GM11168 (cell line): ENCODE measurements around the gene KIF6.
"Not testable (repeated sequence)": the region's sequence is repeated elsewhere in the genome, so short reads cannot be mapped to it uniquely, and the experiment has no call there.

Experiments used
- in situ Hi-C: fragments of 300-500 bp; cut with MboI; formaldehyde crosslinking; loops from one replicate; pipeline ENCODE4 v1.12.0; 2022; ENCODE audit warnings: low sequenced_read_pairs; ENCODE audit not compliant: unreplicated experiment

Gene KIF6

DNA sequence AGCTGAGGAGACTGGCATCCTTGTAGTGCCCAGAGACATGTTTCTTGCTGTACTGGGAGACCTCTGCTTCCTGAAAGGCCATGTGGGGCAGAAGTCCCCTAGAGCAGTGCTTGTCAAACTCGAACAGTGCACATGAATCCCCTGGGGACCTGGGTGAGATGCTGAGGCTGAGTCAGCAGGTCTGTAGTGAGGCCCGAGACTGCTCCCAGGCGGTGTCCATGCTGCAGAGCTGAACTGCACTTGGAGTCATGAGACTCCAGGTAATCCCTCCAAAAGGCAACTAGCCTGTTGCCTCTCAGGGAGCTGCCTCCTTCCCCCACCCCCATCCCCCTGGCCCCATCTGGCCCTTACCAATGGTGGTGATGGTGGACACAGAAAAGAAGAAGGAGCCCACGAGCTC is 414.7 kb downstream of the KIF6 start:
- in situ Hi-C loops, result no loop called here

DNA sequence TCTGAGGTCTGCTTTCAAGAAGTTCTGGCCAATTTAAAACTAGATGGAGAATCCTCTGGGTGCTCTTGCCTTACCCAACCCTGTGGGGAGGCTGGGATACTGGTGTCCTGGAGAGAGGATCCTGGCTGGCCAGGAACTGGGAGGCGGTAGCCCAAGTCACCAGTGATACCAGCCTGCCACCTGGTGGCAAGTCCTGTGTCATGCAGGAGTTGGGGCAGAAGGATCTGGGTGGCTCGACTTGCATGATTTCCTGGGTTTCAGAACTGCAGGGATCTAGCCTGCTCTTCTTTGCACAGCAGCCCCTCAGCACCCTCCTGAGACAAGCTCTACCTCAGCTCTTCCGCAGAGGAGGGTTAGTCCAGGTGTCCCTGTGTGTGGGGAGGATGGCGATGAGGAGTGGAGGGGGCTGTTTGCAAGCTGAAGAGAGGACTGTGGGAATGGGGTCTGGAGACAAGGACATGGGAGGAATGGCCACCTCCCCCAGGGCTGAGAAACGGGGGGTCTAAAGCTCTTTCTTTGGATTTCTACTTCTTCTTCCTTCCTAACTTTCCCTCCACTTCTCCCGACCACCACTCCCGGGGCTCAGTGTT is 415.2 kb downstream of the KIF6 start:
- in situ Hi-C loops, result loop anchor here (10.0 kb wide), 1 partner anchor 315 kb away; no protein-coding TSS in a partner anchor

DNA sequence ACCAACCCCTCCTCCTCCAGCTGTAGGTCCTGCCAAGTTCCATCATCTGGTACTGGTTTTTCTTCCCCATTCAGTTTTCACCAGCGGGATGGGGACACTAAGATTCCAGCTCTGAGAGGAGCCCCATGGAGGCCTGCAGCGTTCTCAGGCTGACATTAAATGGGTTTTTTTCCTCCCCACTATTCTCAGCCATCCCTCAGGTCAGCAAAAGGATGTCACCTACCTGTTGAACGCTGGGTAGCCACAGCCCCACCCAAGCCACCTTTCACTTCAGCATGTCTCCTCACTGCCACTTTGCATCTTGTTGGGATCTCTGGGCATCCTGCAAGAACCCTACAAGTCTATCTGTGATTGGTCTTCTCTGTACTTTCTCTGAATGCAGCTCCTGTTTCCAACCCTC is 417.7 kb downstream of the KIF6 start:
- in situ Hi-C loops, result loop anchor here (10.0 kb wide), 1 partner anchor 313 kb away; no protein-coding TSS in a partner anchor

GRCh38 chr6:39304951-39305350 is 420.3 kb downstream of the KIF6 start:
- in situ Hi-C loops, result loop anchor here (5.0 to 10.0 kb wide), 2 partner anchors 138 to 310 kb away; no protein-coding TSS in a partner anchor

GRCh38 chr6:39303425-39304153 is 421.6 kb downstream of the KIF6 start:
- in situ Hi-C loops, result loop anchor here (5.0 to 10.0 kb wide), 2 partner anchors 136 to 309 kb away; no protein-coding TSS in a partner anchor

DNA sequence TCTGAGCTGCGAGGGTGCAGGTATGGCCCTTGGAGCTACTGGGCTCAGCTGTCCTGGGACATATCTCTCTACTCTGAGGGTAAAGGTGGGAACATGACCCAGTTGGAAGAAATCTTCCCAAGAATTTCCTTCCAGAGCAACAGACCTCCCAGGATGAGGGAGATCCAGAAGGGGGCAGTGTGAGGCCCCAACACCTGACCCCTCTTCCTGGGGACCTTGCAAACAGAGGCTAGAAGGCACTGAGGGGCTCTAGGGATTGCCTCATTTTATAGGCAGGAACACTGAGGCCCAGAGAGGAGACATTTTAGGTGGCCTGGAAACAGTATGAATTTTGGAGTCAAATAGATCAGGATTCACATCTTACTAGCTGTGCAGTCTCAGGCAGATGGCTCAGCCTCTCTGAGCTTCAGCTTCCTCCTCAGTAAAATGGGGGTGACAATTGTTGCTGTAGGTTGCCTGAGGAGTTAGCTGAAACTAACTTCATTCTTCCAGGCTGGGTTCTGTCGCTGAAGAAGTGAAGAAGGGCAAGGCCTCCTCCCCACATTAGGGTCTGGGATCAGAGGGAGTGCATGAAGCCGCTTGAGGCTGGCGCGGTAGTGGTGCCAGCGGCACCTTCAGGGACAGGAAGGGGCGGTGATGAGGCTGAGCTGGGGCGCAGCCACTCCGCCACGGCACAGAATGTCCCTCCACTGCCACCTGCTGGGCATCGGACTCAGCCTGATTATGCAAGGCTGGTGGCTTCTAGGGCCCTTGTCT is 422.4 kb downstream of the KIF6 start:
- in situ Hi-C loops, result loop anchor here (5.0 to 10.0 kb wide), 2 partner anchors 136 to 308 kb away; no protein-coding TSS in a partner anchor

GRCh38 chr6:39302011-39302410 is 423.2 kb downstream of the KIF6 start:
- in situ Hi-C loops, result loop anchor here (5.0 to 10.0 kb wide), 2 partner anchors 135 to 307 kb away; no protein-coding TSS in a partner anchor

GRCh38 chr6:39301606-39302005 is 423.6 kb downstream of the KIF6 start:
- in situ Hi-C loops, result loop anchor here (5.0 to 10.0 kb wide), 2 partner anchors 134 to 307 kb away; no protein-coding TSS in a partner anchor

DNA sequence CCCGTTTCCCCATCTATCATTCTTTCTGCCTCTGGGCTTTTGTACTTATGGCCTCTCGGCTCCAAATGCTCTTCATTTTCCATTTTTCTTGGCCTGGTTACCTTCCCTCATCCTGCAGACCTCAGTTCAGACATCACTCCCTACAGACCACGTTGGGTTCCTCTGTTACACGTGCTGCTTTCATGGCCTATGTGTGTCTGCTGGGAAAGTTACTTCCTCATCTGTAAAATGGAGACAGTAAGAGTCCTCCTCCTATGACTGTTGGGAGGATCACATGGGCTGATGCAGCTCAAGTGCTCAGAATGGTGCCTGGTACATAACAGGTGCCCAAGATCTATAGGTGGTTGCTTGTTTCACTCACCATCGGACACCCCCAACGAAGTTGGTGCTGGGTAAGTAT is 424.5 kb downstream of the KIF6 start:
- in situ Hi-C loops, result loop anchor here (5.0 to 10.0 kb wide), 2 partner anchors 133 to 306 kb away; no protein-coding TSS in a partner anchor

- in situ Hi-C loops, result no loop called here
Measured at GRCh38 chr6:39298061-39298460, 427.1 kb downstream of the KIF6 start.

- in situ Hi-C loops, result no loop called here
Measured at GRCh38 chr6:39296745-39297640, 428.2 kb downstream of the KIF6 start.

DNA sequence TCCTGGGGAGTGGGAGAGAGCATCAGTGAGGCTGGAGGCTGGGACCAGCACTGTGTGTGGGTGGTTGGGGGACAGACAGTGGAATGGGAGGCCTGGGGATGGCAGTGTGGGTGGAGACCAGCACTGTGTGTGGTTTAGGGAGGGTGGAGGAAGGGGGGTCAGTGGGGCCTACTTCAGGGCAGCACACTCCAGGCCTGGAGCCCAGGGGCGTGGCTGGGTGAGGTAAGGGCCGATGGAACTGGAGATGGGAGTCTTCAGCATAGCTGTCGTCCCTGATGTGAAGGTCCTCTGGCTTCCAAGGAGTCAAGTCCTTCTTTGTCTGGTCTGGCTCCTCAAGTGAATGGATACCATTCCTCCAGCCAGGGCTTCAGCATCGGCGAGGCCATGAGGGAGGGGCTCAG is 429.6 kb downstream of the KIF6 start:
- in situ Hi-C loops, result no loop called here

DNA sequence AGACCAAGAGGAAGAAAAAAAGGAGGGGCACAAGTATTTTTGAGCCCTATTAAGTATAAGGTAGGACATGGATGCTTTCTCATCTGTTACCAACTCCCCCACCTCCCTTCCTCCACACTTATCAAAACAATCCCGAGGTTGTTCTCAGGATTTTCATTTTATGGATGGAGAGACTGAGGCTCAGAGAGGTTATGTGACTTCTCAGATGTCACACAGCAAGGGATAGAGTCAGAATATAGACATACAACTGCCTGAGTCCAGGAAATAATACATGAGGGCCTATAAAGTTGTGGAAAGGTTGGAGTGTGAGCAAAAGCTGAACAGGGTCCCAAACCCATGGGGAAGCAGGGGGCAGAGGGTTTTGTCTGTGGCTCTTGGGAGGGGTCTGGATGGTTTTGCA is 430.3 kb downstream of the KIF6 start:
- in situ Hi-C loops, result no loop called here

GRCh38 chr6:39294133-39294532 is 431.1 kb downstream of the KIF6 start:
- in situ Hi-C loops, result no loop called here

GRCh38 chr6:39292637-39293036 is 432.6 kb downstream of the KIF6 start:
- in situ Hi-C loops, result no loop called here

- in situ Hi-C loops, result no loop called here
Measured at GRCh38 chr6:39289490-39289889, 435.7 kb downstream of the KIF6 start.

- in situ Hi-C loops, result no loop called here
Measured at GRCh38 chr6:39287601-39288000, 437.6 kb downstream of the KIF6 start.

GRCh38 chr6:39286596-39286995 is 438.6 kb downstream of the KIF6 start:
- in situ Hi-C loops, result not testable (repeated sequence)

DNA sequence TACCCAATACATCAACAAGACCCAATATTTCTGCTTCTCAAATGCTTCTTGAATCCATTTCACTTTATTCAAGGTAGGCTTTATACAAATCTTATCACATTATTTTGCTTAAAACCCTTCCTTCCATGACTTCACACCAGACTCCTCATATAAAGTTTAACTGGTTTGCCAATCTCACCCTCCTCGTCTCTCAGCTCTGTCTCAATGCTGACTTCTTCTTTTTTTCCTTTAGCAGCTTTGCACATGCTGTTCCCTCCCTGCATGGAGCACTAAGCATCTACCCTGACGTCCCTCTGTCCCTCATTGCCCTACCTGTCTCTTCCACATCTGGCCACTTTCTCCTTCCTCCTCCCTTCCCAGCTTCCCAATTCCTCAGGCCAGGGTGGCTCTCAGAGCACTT is 442.4 kb downstream of the KIF6 start:
- in situ Hi-C loops, result no loop called here
